ENCODE data around the gene ZNG1A.

DNA sequence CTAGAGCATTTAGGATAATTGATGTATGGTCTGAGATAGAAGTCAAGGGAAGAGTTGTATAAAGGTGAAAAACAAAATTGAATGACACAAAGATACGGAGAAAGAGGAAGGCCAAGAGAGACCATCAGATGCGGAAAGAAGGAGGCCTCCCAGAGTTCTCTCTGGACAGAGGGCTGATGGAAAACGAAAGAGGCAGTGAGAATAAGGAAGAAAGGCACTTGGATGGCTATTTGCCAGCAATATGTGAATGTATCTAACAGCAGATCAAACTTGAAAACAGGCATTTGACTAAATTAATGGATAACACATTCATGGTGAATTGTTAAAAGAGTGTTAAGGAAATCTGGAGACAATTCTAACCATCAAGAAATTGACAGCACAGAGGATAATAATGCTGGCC lies 33.4 kb upstream of the ZNG1A start:
- TF ChIP-seq, protein P1, sequence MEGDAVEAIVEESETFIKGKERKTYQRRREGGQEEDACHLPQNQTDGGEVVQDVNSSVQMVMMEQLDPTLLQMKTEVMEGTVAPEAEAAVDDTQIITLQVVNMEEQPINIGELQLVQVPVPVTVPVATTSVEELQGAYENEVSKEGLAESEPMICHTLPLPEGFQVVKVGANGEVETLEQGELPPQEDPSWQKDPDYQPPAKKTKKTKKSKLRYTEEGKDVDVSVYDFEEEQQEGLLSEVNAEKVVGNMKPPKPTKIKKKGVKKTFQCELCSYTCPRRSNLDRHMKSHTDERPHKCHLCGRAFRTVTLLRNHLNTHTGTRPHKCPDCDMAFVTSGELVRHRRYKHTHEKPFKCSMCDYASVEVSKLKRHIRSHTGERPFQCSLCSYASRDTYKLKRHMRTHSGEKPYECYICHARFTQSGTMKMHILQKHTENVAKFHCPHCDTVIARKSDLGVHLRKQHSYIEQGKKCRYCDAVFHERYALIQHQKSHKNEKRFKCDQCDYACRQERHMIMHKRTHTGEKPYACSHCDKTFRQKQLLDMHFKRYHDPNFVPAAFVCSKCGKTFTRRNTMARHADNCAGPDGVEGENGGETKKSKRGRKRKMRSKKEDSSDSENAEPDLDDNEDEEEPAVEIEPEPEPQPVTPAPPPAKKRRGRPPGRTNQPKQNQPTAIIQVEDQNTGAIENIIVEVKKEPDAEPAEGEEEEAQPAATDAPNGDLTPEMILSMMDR (IDR thresholded peaks at IDR 0.05): no peak
- no peak for TF ChIP-seq EZH2 (IDR thresholded peaks at IDR 0.05; ENCODE audit: borderline replicate concordance, insufficient read depth, low read depth, low read length, poor library complexity, severe bottlenecking)
